Muscle layer of duodenum (tissue), 2 donors: ENCODE data around the gene MDM1.

Experiments used
- H3K27ac ChIP-seq: one replicate; pipeline ENCODE4 v1.7.0; 2013; ENCODE audit warnings: mild to moderate bottlenecking, low read length
- H3K27me3 ChIP-seq: one replicate; pipeline ENCODE4 v1.7.0; 2013; ENCODE audit warnings: low read depth, mild to moderate bottlenecking, control low read depth, low read length
- H3K36me3 ChIP-seq, 2 donors: one replicate each; pipeline ENCODE4 v1.7.0; 2013; ENCODE audit warnings: low read length in 2 of 2, control low read depth in 1 of 2, mild to moderate bottlenecking in 1 of 2; ENCODE audit not compliant: insufficient read depth in 2 of 2, control insufficient read depth in 1 of 2
- H3K4me1 ChIP-seq, 2 donors: one replicate each; pipeline ENCODE4 v1.7.0; 2013; ENCODE audit warnings: low read length in 2 of 2, mild to moderate bottlenecking in 2 of 2, control low read depth in 1 of 2, moderate library complexity in 1 of 2; ENCODE audit not compliant: insufficient read depth in 2 of 2, control insufficient read depth in 1 of 2
- H3K4me3 ChIP-seq, 2 donors: one replicate each; pipeline ENCODE4 v1.7.0; 2013; ENCODE audit warnings: low read length in 2 of 2, low read depth in 1 of 2, mild to moderate bottlenecking in 1 of 2
- H3K9me3 ChIP-seq, 2 donors: one replicate each; pipeline ENCODE4 v1.7.0; 2013; ENCODE audit warnings: low read length in 2 of 2, control low read depth in 1 of 2, mild to moderate bottlenecking in 1 of 2; ENCODE audit not compliant: control insufficient read depth in 1 of 2
- donor health status: healthy.

MDM1 gene

GRCh38 chr12:68310370-68310769, 21.8 kb downstream of the MDM1 start:
- H3K9me3 ChIP-seq, result no peaks in the 10 kb centered on the region
- H3K4me3 ChIP-seq, result no peak overlapping the region
- no peaks in the 10 kb centered on the region for H3K4me1 ChIP-seq
- H3K36me3 ChIP-seq, result peaks cover 44 to 65% of the 10 kb centered on the region in 2 donors
- H3K27me3 ChIP-seq, result no peaks in the 10 kb centered on the region
- no peak overlapping the region for H3K27ac ChIP-seq

- Histone ChIP-seq H3K27ac (no peak overlapping the region), H3K9me3 (no peaks in the 10 kb centered on the region), H3K4me3 (no peak overlapping the region), H3K27me3 (no peaks in the 10 kb centered on the region), H3K36me3 (peaks cover 24 to 56% of the 10 kb centered on the region in 2 donors), H3K4me1 (peaks cover 0 to 3% of the 10 kb centered on the region in 2 donors)
Observed at GRCh38 chr12:68306564-68306963, 25.6 kb downstream of the MDM1 start.

- Histone ChIP-seq H3K27me3 (no peaks in the 10 kb centered on the region), H3K4me1 (peaks cover 0 to 3% of the 10 kb centered on the region in 2 donors), H3K27ac (no peak overlapping the region), H3K9me3 (no peaks in the 10 kb centered on the region), H3K36me3 (peaks cover 11 to 54% of the 10 kb centered on the region in 2 donors), H3K4me3 (no peak overlapping the region)
Observed at GRCh38 chr12:68305278-68305677, 26.9 kb downstream of the MDM1 start.

GRCh38 chr12:68304626-68305025, 27.5 kb downstream of the MDM1 start:
- Histone ChIP-seq H3K36me3 (peaks cover 9 to 51% of the 10 kb centered on the region in 2 donors), H3K4me3 (no peak overlapping the region), H3K9me3 (peaks cover 0 to 3% of the 10 kb centered on the region in 2 donors), H3K4me1 (peaks cover 0 to 3% of the 10 kb centered on the region in 2 donors), H3K27ac (no peak overlapping the region), H3K27me3 (no peaks in the 10 kb centered on the region)

GRCh38 chr12:68303850-68304249, 28.3 kb downstream of the MDM1 start:
- Histone ChIP-seq H3K27ac (no peak overlapping the region), H3K4me3 (no peak overlapping the region)

GRCh38 chr12:68297929-68298328, 34.2 kb downstream of the MDM1 start:
- Histone ChIP-seq H3K27me3 (no peaks in the 10 kb centered on the region), H3K36me3 (peaks cover 3 to 38% of the 10 kb centered on the region in 2 donors), H3K4me1 (peaks cover 0 to 15% of the 10 kb centered on the region in 2 donors), H3K9me3 (peaks cover 0 to 3% of the 10 kb centered on the region in 2 donors), H3K27ac (no peak overlapping the region), H3K4me3 (no peak overlapping the region)

More at GRCh38 chr12:68303850-68304249, 28.3 kb downstream of the MDM1 start:
- H3K27me3 ChIP-seq, result no peaks in the 10 kb centered on the region
- peaks cover 0 to 3% of the 10 kb centered on the region in 2 donors for H3K4me1 ChIP-seq
- H3K36me3 ChIP-seq, result peaks cover 4 to 48% of the 10 kb centered on the region in 2 donors
- peaks cover 0 to 3% of the 10 kb centered on the region in 2 donors for H3K9me3 ChIP-seq

DNA sequence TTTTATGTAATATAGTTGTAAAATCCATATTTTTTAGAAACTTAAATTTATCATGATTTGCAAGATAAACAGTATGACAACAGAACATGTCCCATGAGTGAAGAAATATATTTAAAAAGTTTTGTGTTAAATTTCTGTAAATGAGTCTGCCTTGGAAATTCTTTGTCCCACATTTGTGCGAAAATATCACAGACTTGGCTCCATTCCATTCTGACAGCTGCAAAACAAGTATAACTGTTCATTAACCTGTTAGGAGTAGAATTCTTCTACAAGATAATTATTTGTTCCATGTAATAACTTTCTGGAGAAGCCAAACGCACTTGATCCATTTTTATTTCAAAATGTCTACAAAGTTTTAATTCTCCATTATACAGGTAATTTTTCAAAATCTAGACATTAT, 37.9 kb downstream of the MDM1 start:
- no peak overlapping the region for H3K4me3 ChIP-seq
- peaks cover 0 to 15% of the 10 kb centered on the region in 2 donors for H3K4me1 ChIP-seq
- no peak overlapping the region for H3K27ac ChIP-seq
- H3K27me3 ChIP-seq, result no peaks in the 10 kb centered on the region
- H3K9me3 ChIP-seq, result no peaks in the 10 kb centered on the region
- peaks cover 3 to 18% of the 10 kb centered on the region in 2 donors for H3K36me3 ChIP-seq

GRCh38 chr12:68293347-68293746, 38.8 kb downstream of the MDM1 start:
- Histone ChIP-seq H3K27me3 (no peaks in the 10 kb centered on the region), H3K36me3 (peaks cover 1 to 10% of the 10 kb centered on the region in 2 donors), H3K4me1 (peaks cover 0 to 15% of the 10 kb centered on the region in 2 donors), H3K27ac (no peak overlapping the region), H3K4me3 (no peak overlapping the region), H3K9me3 (no peaks in the 10 kb centered on the region)

GRCh38 chr12:68292151-68292943, 39.8 kb downstream of the MDM1 start:
- Histone ChIP-seq H3K4me3 (no peak overlapping the region), H3K9me3 (no peaks in the 10 kb centered on the region), H3K4me1 (peaks cover 0 to 15% of the 10 kb centered on the region in 2 donors), H3K27ac (no peak overlapping the region), H3K27me3 (no peaks in the 10 kb centered on the region), H3K36me3 (peaks cover 0 to 2% of the 10 kb centered on the region in 2 donors)

GRCh38 chr12:68291396-68292036, 40.6 kb downstream of the MDM1 start:
- no peaks in the 10 kb centered on the region for H3K9me3 ChIP-seq
- peaks cover 0 to 15% of the 10 kb centered on the region in 2 donors for H3K4me1 ChIP-seq
- no peaks in the 10 kb centered on the region for H3K27me3 ChIP-seq
- H3K27ac ChIP-seq, result no peak overlapping the region
- no peak overlapping the region for H3K4me3 ChIP-seq
- no peaks in the 10 kb centered on the region for H3K36me3 ChIP-seq

- H3K9me3 ChIP-seq, result no peaks in the 10 kb centered on the region
- peaks cover 0 to 15% of the 10 kb centered on the region in 2 donors for H3K4me1 ChIP-seq
- no peaks in the 10 kb centered on the region for H3K27me3 ChIP-seq
- H3K4me3 ChIP-seq, result no peak overlapping the region
- no peaks in the 10 kb centered on the region for H3K36me3 ChIP-seq
- H3K27ac ChIP-seq, result no peak overlapping the region
Observed at GRCh38 chr12:68290126-68290525, 42.0 kb downstream of the MDM1 start.
